ENCODE data around the gene NTM.

The NTM gene

DNA sequence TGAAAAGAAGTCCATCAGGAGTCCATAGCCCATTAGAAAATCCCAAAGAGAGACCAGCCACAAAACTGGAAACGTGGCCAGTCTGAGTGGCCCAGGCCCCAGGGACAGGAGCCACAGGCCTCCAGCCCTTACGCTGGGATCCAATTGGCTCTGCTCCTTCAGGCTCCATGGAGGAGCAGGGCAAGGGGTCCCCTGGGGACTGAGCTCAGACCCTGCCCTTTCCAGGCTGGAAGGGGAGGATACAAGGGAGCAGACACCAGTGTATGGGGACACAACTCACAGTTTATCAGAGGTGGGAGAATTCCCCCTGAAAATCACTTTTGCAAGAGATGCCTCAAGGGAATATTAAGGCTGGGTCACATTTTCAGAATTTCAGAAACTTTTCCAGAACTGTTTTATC, 227.5 kb downstream of the NTM start:
- H3K27ac ChIP-seq, result no peak overlapping the region
- H3K9me3 ChIP-seq (ENCODE audit: low read depth, low read length), result no peaks in the 10 kb centered on the region
- no peak overlapping the region for H3K9ac ChIP-seq (ENCODE audit: insufficient read length)
- DNase-seq (ENCODE audit: low read depth, low spot score), result no peak
- no peaks in the 10 kb centered on the region for H3K36me3 ChIP-seq (ENCODE audit: insufficient read depth, low read length)
- no peak overlapping the region for H3K4me3 ChIP-seq
- TF ChIP-seq EZH2 (IDR thresholded peaks at IDR 0.05), result no peak
- no peak for TF ChIP-seq FOXP2 (optimal IDR thresholded peaks at IDR 0.05; ENCODE audit: control extremely low read depth, extremely low read length, insufficient read depth)
- no peak for TF ChIP-seq POLR2AphosphoS5 (IDR thresholded peaks at IDR 0.05; ENCODE audit: borderline replicate concordance, low read depth, low read length)

GRCh38 chr11:131598305-131598704, 227.9 kb downstream of the NTM start:
- Histone ChIP-seq H3K27ac (no peak overlapping the region), H3K9ac (ENCODE audit: insufficient read length) (no peak overlapping the region), H3K36me3 (ENCODE audit: insufficient read depth, low read length) (no peaks in the 10 kb centered on the region), H3K4me3 (no peak overlapping the region), H3K9me3 (ENCODE audit: low read depth, low read length) (no peaks in the 10 kb centered on the region)
- no peak for DNase-seq (ENCODE audit: low read depth, low spot score)
- TF ChIP-seq FOXP2 (optimal IDR thresholded peaks at IDR 0.05; ENCODE audit: control extremely low read depth, extremely low read length, insufficient read depth) (no peak), EZH2 (IDR thresholded peaks at IDR 0.05) (no peak), POLR2AphosphoS5 (IDR thresholded peaks at IDR 0.05; ENCODE audit: borderline replicate concordance, low read depth, low read length) (no peak)

- H3K27ac ChIP-seq, result no peak overlapping the region
- TF ChIP-seq FOXP2 (optimal IDR thresholded peaks at IDR 0.05; ENCODE audit: control extremely low read depth, extremely low read length, insufficient read depth), result no peak
- TF ChIP-seq POLR2AphosphoS5 (IDR thresholded peaks at IDR 0.05; ENCODE audit: borderline replicate concordance, low read depth, low read length), result no peak
- no peak for TF ChIP-seq EZH2 (IDR thresholded peaks at IDR 0.05)
- no peak overlapping the region for H3K4me3 ChIP-seq
- H3K9ac ChIP-seq (ENCODE audit: insufficient read length), result no peak overlapping the region
- no peak for DNase-seq (ENCODE audit: low read depth, low spot score)
- no peaks in the 10 kb centered on the region for H3K9me3 ChIP-seq (ENCODE audit: low read depth, low read length)
- no peaks in the 10 kb centered on the region for H3K36me3 ChIP-seq (ENCODE audit: insufficient read depth, low read length)
Observed at GRCh38 chr11:131599285-131599684, 228.9 kb downstream of the NTM start.

GRCh38 chr11:131600628-131601027, 230.2 kb downstream of the NTM start:
- H3K27ac ChIP-seq, result no peak overlapping the region
- H3K36me3 ChIP-seq (ENCODE audit: insufficient read depth, low read length), result no peaks in the 10 kb centered on the region
- no peak overlapping the region for H3K9ac ChIP-seq (ENCODE audit: insufficient read length)
- DNase-seq (ENCODE audit: low read depth, low spot score), result no peak
- H3K4me3 ChIP-seq, result no peak overlapping the region
- H3K9me3 ChIP-seq (ENCODE audit: low read depth, low read length), result no peaks in the 10 kb centered on the region
- TF ChIP-seq FOXP2 (optimal IDR thresholded peaks at IDR 0.05; ENCODE audit: control extremely low read depth, extremely low read length, insufficient read depth) (no peak), POLR2AphosphoS5 (IDR thresholded peaks at IDR 0.05; ENCODE audit: borderline replicate concordance, low read depth, low read length) (no peak), EZH2 (IDR thresholded peaks at IDR 0.05) (no peak)

DNA sequence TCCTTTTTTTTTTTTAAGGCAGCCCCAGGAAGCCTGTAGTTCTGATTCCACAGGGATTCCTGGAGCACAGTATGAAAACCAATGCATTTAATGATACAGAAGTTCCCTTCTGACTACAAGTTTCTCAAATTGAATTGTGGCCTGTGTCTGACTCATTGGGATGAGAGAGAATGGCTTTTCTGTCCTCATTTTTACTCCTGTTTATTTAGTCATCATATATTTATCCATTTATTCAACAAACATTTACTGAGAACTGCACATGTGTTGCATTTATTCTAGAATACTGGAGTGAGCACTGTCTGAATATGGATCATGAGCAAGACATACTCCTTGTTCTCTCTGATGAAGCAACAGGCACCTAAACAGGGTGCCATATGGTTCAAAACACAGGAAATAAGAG, 231.2 kb downstream of the NTM start:
- TF ChIP-seq POLR2AphosphoS5 (IDR thresholded peaks at IDR 0.05; ENCODE audit: borderline replicate concordance, low read depth, low read length) (no peak), EZH2 (IDR thresholded peaks at IDR 0.05) (no peak), FOXP2 (optimal IDR thresholded peaks at IDR 0.05; ENCODE audit: control extremely low read depth, extremely low read length, insufficient read depth) (no peak)
- Histone ChIP-seq H3K9me3 (ENCODE audit: low read depth, low read length) (no peaks in the 10 kb centered on the region), H3K4me3 (no peak overlapping the region), H3K36me3 (ENCODE audit: insufficient read depth, low read length) (no peaks in the 10 kb centered on the region), H3K9ac (ENCODE audit: insufficient read length) (no peak overlapping the region), H3K27ac (no peak overlapping the region)
- DNase-seq (ENCODE audit: low read depth, low spot score), result no peak

DNA sequence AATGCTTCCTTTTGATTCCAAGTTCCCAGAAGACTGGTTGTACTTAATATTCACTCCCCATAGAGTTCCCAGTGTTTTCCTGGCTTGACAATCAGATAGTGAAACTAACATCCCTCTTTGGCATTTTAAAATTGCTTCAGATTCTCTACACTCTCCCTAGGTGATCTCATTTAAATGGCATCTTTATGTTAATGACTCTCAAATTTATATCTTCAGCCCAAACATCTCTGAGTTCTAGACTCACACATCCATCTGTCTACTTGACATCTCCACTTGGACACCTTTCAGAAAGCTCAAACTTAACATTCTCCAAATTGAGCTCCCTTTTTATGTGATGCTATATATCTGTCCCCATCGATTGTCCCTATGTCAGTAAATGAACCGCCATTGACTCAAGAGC, 232.0 kb downstream of the NTM start:
- Histone ChIP-seq H3K9ac (ENCODE audit: insufficient read length) (no peak overlapping the region), H3K4me3 (no peak overlapping the region), H3K27ac (no peak overlapping the region), H3K9me3 (ENCODE audit: low read depth, low read length) (no peaks in the 10 kb centered on the region), H3K36me3 (ENCODE audit: insufficient read depth, low read length) (no peaks in the 10 kb centered on the region)
- TF ChIP-seq POLR2AphosphoS5 (IDR thresholded peaks at IDR 0.05; ENCODE audit: borderline replicate concordance, low read depth, low read length), result no peak
- no peak for TF ChIP-seq EZH2 (IDR thresholded peaks at IDR 0.05)
- no peak for TF ChIP-seq FOXP2 (optimal IDR thresholded peaks at IDR 0.05; ENCODE audit: control extremely low read depth, extremely low read length, insufficient read depth)
- no peak for DNase-seq (ENCODE audit: low read depth, low spot score)

GRCh38 chr11:131606811-131607335, 236.5 kb downstream of the NTM start:
- no peak for TF ChIP-seq FOXP2 (optimal IDR thresholded peaks at IDR 0.05; ENCODE audit: control extremely low read depth, extremely low read length, insufficient read depth)
- Histone ChIP-seq H3K4me3 (no peak overlapping the region), H3K36me3 (ENCODE audit: insufficient read depth, low read length) (no peaks in the 10 kb centered on the region), H3K27ac (no peak overlapping the region), H3K9me3 (ENCODE audit: low read depth, low read length) (no peaks in the 10 kb centered on the region), H3K9ac (ENCODE audit: insufficient read length) (no peak overlapping the region)
- DNase-seq (ENCODE audit: low read depth, low spot score), result no peak

GRCh38 chr11:131609337-131609736, 238.9 kb downstream of the NTM start:
- DNase-seq (ENCODE audit: low read depth, low spot score), result no peak
- no peak overlapping the region for H3K4me3 ChIP-seq
- H3K9me3 ChIP-seq (ENCODE audit: low read depth, low read length), result no peaks in the 10 kb centered on the region
- no peaks in the 10 kb centered on the region for H3K36me3 ChIP-seq (ENCODE audit: insufficient read depth, low read length)
- H3K9ac ChIP-seq (ENCODE audit: insufficient read length), result no peak overlapping the region
- TF ChIP-seq POLR2AphosphoS5 (IDR thresholded peaks at IDR 0.05; ENCODE audit: borderline replicate concordance, low read depth, low read length) (no peak), EZH2 (IDR thresholded peaks at IDR 0.05) (no peak), FOXP2 (optimal IDR thresholded peaks at IDR 0.05; ENCODE audit: control extremely low read depth, extremely low read length, insufficient read depth) (no peak)
- no peak overlapping the region for H3K27ac ChIP-seq

DNA sequence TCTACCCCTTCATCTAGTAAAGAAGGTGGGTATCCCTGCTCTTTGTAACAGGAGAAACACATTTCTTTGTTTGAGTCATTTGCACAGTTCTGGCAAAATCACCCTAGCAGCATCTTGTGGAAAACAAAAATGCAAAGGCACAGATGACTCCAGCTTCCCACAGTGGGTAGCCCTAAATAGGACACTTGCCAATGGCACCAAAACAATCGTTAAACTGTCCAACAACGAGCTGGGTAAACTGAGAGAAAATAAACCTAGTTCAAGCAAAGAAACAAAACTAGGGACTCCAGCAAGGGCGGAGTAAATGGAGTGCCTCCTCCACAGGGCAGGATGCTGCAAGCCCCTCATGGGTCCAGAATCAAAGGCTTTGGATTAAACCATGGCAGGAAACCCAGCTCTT, 239.5 kb downstream of the NTM start:
- Histone ChIP-seq H3K9ac (ENCODE audit: insufficient read length) (no peak overlapping the region), H3K27ac (no peak overlapping the region), H3K9me3 (ENCODE audit: low read depth, low read length) (no peaks in the 10 kb centered on the region), H3K36me3 (ENCODE audit: insufficient read depth, low read length) (no peaks in the 10 kb centered on the region), H3K4me3 (no peak overlapping the region)
- TF ChIP-seq EZH2 (IDR thresholded peaks at IDR 0.05) (no peak), POLR2AphosphoS5 (IDR thresholded peaks at IDR 0.05; ENCODE audit: borderline replicate concordance, low read depth, low read length) (no peak), FOXP2 (optimal IDR thresholded peaks at IDR 0.05; ENCODE audit: control extremely low read depth, extremely low read length, insufficient read depth) (no peak)
- DNase-seq (ENCODE audit: low read depth, low spot score), result no peak
